SK-N-SH treated with all-trans-retinoic acid at 6 μM for 48 hours (cell line): ENCODE data around the gene PDCD1.
"Not testable (repeated sequence)": the region's sequence is repeated elsewhere in the genome, so short reads cannot be mapped to it uniquely, and the experiment has no call there.

Source experiments
- ATAC-seq: fragments of 200-7000 bp; cut with Tn5 transposase; 3 replicates; pipeline ENCODE4 v1.9.1; 2020; ENCODE audit warnings: mild to moderate bottlenecking, moderate library complexity
- ARNTL ChIP-seq: fragments of 450-650 bp; formaldehyde crosslinking; IDR thresholded peaks from 2 replicates; pipeline ENCODE4 v1.5.0; 2020; ENCODE audit warnings: low read depth, mild to moderate bottlenecking, moderate library complexity, borderline replicate concordance
- BACH2 ChIP-seq: fragments of 250-450 bp; sonication (Bioruptor Pico); IDR thresholded peaks from 2 replicates; pipeline ENCODE4 v1.9.0; 2021; ENCODE audit warnings: mild to moderate bottlenecking, borderline replicate concordance
- CREB5 ChIP-seq: fragments of 250-450 bp; sonication (Bioruptor Pico); IDR thresholded peaks from 2 replicates; pipeline ENCODE4 v1.5.1; 2020; ENCODE audit warnings: low read depth, mild to moderate bottlenecking, moderate library complexity
- CSDC2 ChIP-seq: fragments of 250-450 bp; sonication (Bioruptor Pico); IDR thresholded peaks from 2 replicates; pipeline ENCODE4 v1.5.0; 2020; ENCODE audit warnings: mild to moderate bottlenecking, moderate library complexity
- CSRNP3 ChIP-seq: fragments of 250-450 bp; sonication (Bioruptor Pico); IDR thresholded peaks from 2 replicates; pipeline ENCODE4 v1.5.1; 2021; ENCODE audit warnings: mild to moderate bottlenecking, moderate library complexity
- ESRRG ChIP-seq: fragments of 250-450 bp; sonication (Bioruptor Pico); IDR thresholded peaks from 2 replicates; pipeline ENCODE4 v1.6.1; 2021; ENCODE audit warnings: mild to moderate bottlenecking
- GLIS3 ChIP-seq: fragments of 250-450 bp; sonication (Bioruptor Pico); IDR thresholded peaks from 2 replicates; pipeline ENCODE4 v1.5.0; 2020; ENCODE audit warnings: mild to moderate bottlenecking, moderate library complexity
- ISL1 ChIP-seq: fragments of 250-450 bp; sonication (Bioruptor Pico); IDR thresholded peaks from 2 replicates; pipeline ENCODE4 v2.1.2; 2022; ENCODE audit warnings: mild to moderate bottlenecking, moderate library complexity
- OSR1 ChIP-seq: fragments of 250-450 bp; sonication (Bioruptor Pico); IDR thresholded peaks from 2 replicates; pipeline ENCODE4 v1.8.0; 2022; ENCODE audit warnings: moderate library complexity, mild to moderate bottlenecking, inconsistent platforms
- PATZ1 ChIP-seq: fragments of 250-450 bp; sonication (Bioruptor Pico); IDR thresholded peaks from 2 replicates; pipeline ENCODE4 v1.8.0; 2020; ENCODE audit warnings: mild to moderate bottlenecking, moderate library complexity, borderline replicate concordance
- POU6F1 ChIP-seq: fragments of 250-450 bp; sonication (Bioruptor Pico); IDR thresholded peaks from 2 replicates; pipeline ENCODE4 v1.8.0; 2021; ENCODE audit warnings: low read depth, mild to moderate bottlenecking, moderate library complexity, borderline replicate concordance
- RARB ChIP-seq: fragments of 250-450 bp; sonication (Bioruptor Pico); IDR thresholded peaks from 2 replicates; pipeline ENCODE4 v1.8.0; 2021; ENCODE audit warnings: mild to moderate bottlenecking, moderate library complexity
- TCF4 ChIP-seq: fragments of 250-450 bp; sonication (Bioruptor Pico); IDR thresholded peaks from 2 replicates; pipeline ENCODE4 v1.8.0; 2021; ENCODE audit warnings: mild to moderate bottlenecking, moderate library complexity, borderline replicate concordance
- ZFP3 ChIP-seq: fragments of 250-450 bp; sonication (Bioruptor Pico); IDR thresholded peaks from 2 replicates; pipeline ENCODE4 v1.5.0; 2020; ENCODE audit warnings: mild to moderate bottlenecking, moderate library complexity
- ZFP30 ChIP-seq: fragments of 450-650 bp; formaldehyde crosslinking; IDR thresholded peaks from 2 replicates; pipeline ENCODE4 v1.5.0; 2022; ENCODE audit warnings: mild to moderate bottlenecking, moderate library complexity
- ZNF70 ChIP-seq: fragments of 450-650 bp; formaldehyde crosslinking; IDR thresholded peaks from 2 replicates; pipeline ENCODE4 v1.5.0; 2020; ENCODE audit warnings: mild to moderate bottlenecking, moderate library complexity
- ZNF8 ChIP-seq: fragments of 450-650 bp; formaldehyde crosslinking; IDR thresholded peaks from 2 replicates; pipeline ENCODE4 v1.5.0; 2020; ENCODE audit warnings: mild to moderate bottlenecking, moderate library complexity

PDCD1 gene

GRCh38 chr2:241808051-241808720 lies 50.5 kb downstream of the PDCD1 start:
- TF ChIP-seq ESRRG, result no peak
- TF ChIP-seq ISL1, result no peak
- no peak for TF ChIP-seq ZFP30
- no peak for TF ChIP-seq OSR1
- no peak for TF ChIP-seq ZFP3 (CRISPR knock-in tag)
- TF ChIP-seq ARNTL (CRISPR knock-in tag), result no peak
- TF ChIP-seq CREB5 (CRISPR knock-in tag), result no peak
- no peak for TF ChIP-seq BACH2
- TF ChIP-seq POU6F1 (CRISPR knock-in tag), result no peak
- TF ChIP-seq PATZ1 (CRISPR knock-in tag), result no peak
- TF ChIP-seq TCF4 (CRISPR knock-in tag), result no peak
- no peak for TF ChIP-seq ZNF8 (CRISPR knock-in tag)
- TF ChIP-seq CSDC2 (CRISPR knock-in tag), result no peak
- ATAC-seq, result no peak

- ATAC-seq, result not testable (repeated sequence)
These were observed 52.5 kb downstream of the PDCD1 start for GRCh38 chr2:241806217-241806616.

- TF ChIP-seq CREB5 (CRISPR knock-in tag), result no peak
- no peak for TF ChIP-seq RARB
- TF ChIP-seq TCF4 (CRISPR knock-in tag), result no peak
- no peak for TF ChIP-seq OSR1
- no peak for TF ChIP-seq GLIS3 (CRISPR knock-in tag)
- TF ChIP-seq ZFP3 (CRISPR knock-in tag), result no peak
- no peak for TF ChIP-seq CSRNP3 (CRISPR knock-in tag)
- no peak for TF ChIP-seq POU6F1 (CRISPR knock-in tag)
- TF ChIP-seq ARNTL (CRISPR knock-in tag), result no peak
- TF ChIP-seq ZFP30, result no peak
- TF ChIP-seq PATZ1 (CRISPR knock-in tag), result no peak
- TF ChIP-seq ZNF8 (CRISPR knock-in tag), result no peak
- TF ChIP-seq ZNF70 (CRISPR knock-in tag), result no peak
- no peak for TF ChIP-seq ESRRG
- peak; percentile 45 for ATAC-seq
These were observed 54.1 kb downstream of the PDCD1 start for GRCh38 chr2:241804326-241805229.
